Esophagus muscularis mucosa (tissue), 4 donors: ENCODE measurements around the gene OXCT1. TPM values are rescaled to one million over a fixed set of nuclear protein-coding genes. Genes with fewer than 3 reads are reported as not detected.
"Not testable (repeated sequence)": the region's sequence is repeated elsewhere in the genome, so short reads cannot be mapped to it uniquely, and the experiment has no call there.

Source experiments
- DNase-seq: peaks from one replicate; pipeline ENCODE4 v3.0.0-alpha.2; 2017; ENCODE audit errors: extremely low spot score
- H3K27ac ChIP-seq, 4 donors: fragments of 200-600 bp; sonication (generic); replicated peaks in 1 of 4; 1 replicate in 3 of 4; 2 replicates in 1 of 4; pipeline ENCODE4 v1.5.1; 2016 to 2019; ENCODE audit warnings: mild to moderate bottlenecking in 1 of 4
- H3K27me3 ChIP-seq, 4 donors: fragments of 200-600 bp; sonication (generic); one replicate each; pipeline versions ENCODE4 v1.5.1 to v1.6.0; 2016 to 2019
- H3K36me3 ChIP-seq, 4 donors: fragments of 200-600 bp; sonication (generic); one replicate each; pipeline ENCODE4 v1.5.1; 2016 to 2019
- H3K4me1 ChIP-seq, 4 donors: fragments of 200-600 bp; sonication (generic); one replicate each; pipeline ENCODE4 v1.5.1; 2016 to 2019
- H3K4me3 ChIP-seq, 4 donors: fragments of 200-600 bp; sonication (generic); 1 replicate in 2 of 4; 2 replicates in 2 of 4; pipeline ENCODE4 v1.5.1; 2016 to 2019; ENCODE audit warnings: mild to moderate bottlenecking in 4 of 4, moderate library complexity in 1 of 4
- H3K9me3 ChIP-seq, 4 donors: fragments of 200-600 bp; sonication (generic); 1 replicate in 3 of 4; 2 replicates in 1 of 4; pipeline ENCODE4 v1.5.1; 2016 to 2019
- CTCF ChIP-seq, 3 experiments: fragments of 200-600 bp in 2 of 3; fragments of 450-650 bp in 1 of 3; sonication (generic) in 2 of 3; IDR thresholded peaks; one replicate each; pipeline ENCODE4 v1.5.1; 2017 to 2019; ENCODE audit warnings: antibody characterized with exemption in 3 of 3, mild to moderate bottlenecking in 2 of 3, moderate library complexity in 1 of 3
- EP300 ChIP-seq: sonication (generic); formaldehyde crosslinking; IDR thresholded peaks from one replicate; pipeline ENCODE4 v1.6.1; 2017; ENCODE audit warnings: antibody characterized with exemption
- POLR2A ChIP-seq: fragments of 450-650 bp; IDR thresholded peaks from one replicate; pipeline ENCODE4 v1.6.1; 2017; ENCODE audit warnings: antibody characterized with exemption, moderate library complexity, mild to moderate bottlenecking, low read depth
- POLR2AphosphoS5 ChIP-seq, 2 donors: sonication (generic); formaldehyde crosslinking; IDR thresholded peaks; one replicate each; pipeline ENCODE4 v1.6.1; 2017; ENCODE audit warnings: antibody characterized with exemption in 2 of 2
- WGBS: methylation state at CpG from one replicate; pipeline ENCODE4 v1.1.5; 2018; 5-methylcytosine and 5-hydroxymethylcytosine counted together
- intact Hi-C: fragments of 100-400 bp; cut with DNase I; formaldehyde crosslinking; loops from one replicate; pipeline ENCODE4 v1.15.1; 2023
- total RNA-seq, 4 donors: library from RNA; depleted of rRNA; stranded (reverse); fragments of >200 nt; gene quantifications; one replicate each; pipeline versions ENCODE4 v1.1.0 to v1.2.1, GENCODE V29; 2016

Gene OXCT1
- total RNA-seq, 4 donors from 2014 or later, result 30.8 to 47.6 (median 37.7) TPM

GRCh38 chr5:41815663-41816229 is 54.5 kb downstream of the OXCT1 start:
- Histone ChIP-seq H3K27me3 (no peaks in the 10 kb centered on the region), H3K27ac (no peak overlapping the region), H3K36me3 (no peaks in the 10 kb centered on the region), H3K4me3 (no peak overlapping the region), H3K4me1 (no peaks in the 10 kb centered on the region), H3K9me3 (no peaks in the 10 kb centered on the region)
- no peak for TF ChIP-seq POLR2AphosphoS5 (IDR thresholded peaks at IDR 0.05)
- TF ChIP-seq CTCF (IDR thresholded peaks at IDR 0.05), result no peak
- TF ChIP-seq EP300, result no peak
- TF ChIP-seq POLR2A, result no peak
- no peak for DNase-seq
- intact Hi-C loops, result no loop called here
- WGBS, result 65% methylated on average over 3 of the region's 3 CpGs

GRCh38 chr5:41815261-41815660 is 55.0 kb downstream of the OXCT1 start:
- H3K27me3 ChIP-seq, result no peaks in the 10 kb centered on the region
- no peak for DNase-seq
- H3K9me3 ChIP-seq, result no peaks in the 10 kb centered on the region
- no peak overlapping the region for H3K27ac ChIP-seq
- H3K4me1 ChIP-seq, result peaks cover 0 to 3% (median 0%) of the 10 kb centered on the region in 4 donors
- no peak for TF ChIP-seq POLR2AphosphoS5 (IDR thresholded peaks at IDR 0.05)
- no peak for TF ChIP-seq CTCF (IDR thresholded peaks at IDR 0.05)
- no peak for TF ChIP-seq POLR2A
- no peak overlapping the region for H3K4me3 ChIP-seq
- intact Hi-C loops, result no loop called here
- no peaks in the 10 kb centered on the region for H3K36me3 ChIP-seq

- WGBS, result 95% methylated on average over 2 of the region's 4 CpGs
- H3K4me1 ChIP-seq, result peaks cover 0 to 13% (median 0%) of the 10 kb centered on the region in 4 donors
- intact Hi-C loops, result not testable (repeated sequence)
These were observed 55.9 kb downstream of the OXCT1 start for GRCh38 chr5:41814306-41814705.

GRCh38 chr5:41812156-41812555 is 58.1 kb downstream of the OXCT1 start:
- no peak for DNase-seq
- H3K36me3 ChIP-seq, result no peaks in the 10 kb centered on the region
- H3K9me3 ChIP-seq, result no peaks in the 10 kb centered on the region
- intact Hi-C loops, result no loop called here
- no peak overlapping the region for H3K4me3 ChIP-seq
- no peak for TF ChIP-seq POLR2AphosphoS5 (IDR thresholded peaks at IDR 0.05)
- no peak for TF ChIP-seq POLR2A
- no peak for TF ChIP-seq CTCF (IDR thresholded peaks at IDR 0.05)
- no peak for TF ChIP-seq EP300
- H3K27ac ChIP-seq, result no peak overlapping the region
- peaks cover 0 to 13% (median 0%) of the 10 kb centered on the region in 4 donors for H3K4me1 ChIP-seq
- WGBS, result 89% methylated on average over 4 of the region's 4 CpGs
- H3K27me3 ChIP-seq, result no peaks in the 10 kb centered on the region

More at GRCh38 chr5:41814306-41814705, 55.9 kb downstream of the OXCT1 start:
- H3K27me3 ChIP-seq, H3K27ac ChIP-seq, DNase-seq, H3K9me3 ChIP-seq, H3K36me3 ChIP-seq, H3K4me3 ChIP-seq: not testable (repeated sequence)

GRCh38 chr5:41809128-41809527 is 61.1 kb downstream of the OXCT1 start:
- no peak overlapping the region for H3K27ac ChIP-seq
- H3K9me3 ChIP-seq, result no peaks in the 10 kb centered on the region
- peaks cover 0 to 18% (median 6%) of the 10 kb centered on the region in 4 donors for H3K4me1 ChIP-seq
- no peaks in the 10 kb centered on the region for H3K36me3 ChIP-seq
- H3K4me3 ChIP-seq, result no peak overlapping the region
- no peak for TF ChIP-seq EP300
- TF ChIP-seq POLR2AphosphoS5 (IDR thresholded peaks at IDR 0.05), result no peak
- TF ChIP-seq CTCF (IDR thresholded peaks at IDR 0.05), result no peak
- TF ChIP-seq POLR2A, result no peak
- H3K27me3 ChIP-seq, result no peaks in the 10 kb centered on the region
- WGBS, result 88% methylated on average over 1 of the region's 1 CpG
- no peak for DNase-seq
- intact Hi-C loops, result no loop called here
